ENCODE data around the gene CRISPLD2. TPM values are rescaled to one million over a fixed set of nuclear protein-coding genes. Genes with fewer than 3 reads are reported as not detected.

The CRISPLD2 gene, protein sequence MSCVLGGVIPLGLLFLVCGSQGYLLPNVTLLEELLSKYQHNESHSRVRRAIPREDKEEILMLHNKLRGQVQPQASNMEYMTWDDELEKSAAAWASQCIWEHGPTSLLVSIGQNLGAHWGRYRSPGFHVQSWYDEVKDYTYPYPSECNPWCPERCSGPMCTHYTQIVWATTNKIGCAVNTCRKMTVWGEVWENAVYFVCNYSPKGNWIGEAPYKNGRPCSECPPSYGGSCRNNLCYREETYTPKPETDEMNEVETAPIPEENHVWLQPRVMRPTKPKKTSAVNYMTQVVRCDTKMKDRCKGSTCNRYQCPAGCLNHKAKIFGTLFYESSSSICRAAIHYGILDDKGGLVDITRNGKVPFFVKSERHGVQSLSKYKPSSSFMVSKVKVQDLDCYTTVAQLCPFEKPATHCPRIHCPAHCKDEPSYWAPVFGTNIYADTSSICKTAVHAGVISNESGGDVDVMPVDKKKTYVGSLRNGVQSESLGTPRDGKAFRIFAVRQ
- total RNA-seq = 6.1 and 7.2 TPM in 2 replicates
- 0.53 TPM for polyA plus RNA-seq (2012)

DNA sequence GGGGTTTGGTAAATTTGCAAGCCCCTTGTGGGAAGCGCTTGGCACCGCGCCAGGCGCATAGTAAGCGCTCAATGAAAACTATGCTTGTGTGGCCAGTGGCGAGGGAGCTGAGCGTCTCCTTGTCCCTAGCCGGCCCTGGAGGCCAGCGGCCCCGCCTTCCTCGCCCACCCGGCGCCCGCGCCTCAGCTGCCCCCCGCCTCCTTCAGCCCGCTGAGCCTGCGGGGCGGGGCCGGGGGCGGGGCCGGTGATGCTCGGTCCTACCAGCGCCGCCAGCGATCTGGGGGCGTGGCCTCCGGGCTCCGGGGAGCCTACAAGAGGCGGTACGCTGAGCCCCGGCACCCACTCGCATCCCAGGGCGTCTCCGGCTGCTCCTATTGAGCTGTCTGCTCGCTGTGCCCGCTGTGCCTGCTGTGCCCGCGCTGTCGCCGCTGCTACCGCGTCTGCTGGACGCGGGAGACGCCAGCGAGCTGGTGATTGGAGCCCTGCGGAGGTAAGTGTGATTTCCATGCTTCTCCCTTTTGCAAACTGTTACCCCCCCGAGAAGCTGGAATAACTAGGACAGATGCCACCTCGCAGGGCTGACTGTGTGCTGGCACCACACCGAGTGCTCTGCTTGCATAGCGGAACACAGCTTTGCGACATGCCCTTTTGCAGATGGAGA, at the start of gene CRISPLD2:
TSS of gene CRISPLD2 (plus strand) at position 342 of the 661 bp plus-strand sequence. CDS start 18,511 bp downstream, outside the sequence.
- DNase-seq (ENCODE audit: low read depth) = peak; percentile 89

GRCh38 chr16:84773312-84773711, 46.5 kb upstream of the CRISPLD2 start:
- DNase-seq (ENCODE audit: low read depth) = no peak

DNA sequence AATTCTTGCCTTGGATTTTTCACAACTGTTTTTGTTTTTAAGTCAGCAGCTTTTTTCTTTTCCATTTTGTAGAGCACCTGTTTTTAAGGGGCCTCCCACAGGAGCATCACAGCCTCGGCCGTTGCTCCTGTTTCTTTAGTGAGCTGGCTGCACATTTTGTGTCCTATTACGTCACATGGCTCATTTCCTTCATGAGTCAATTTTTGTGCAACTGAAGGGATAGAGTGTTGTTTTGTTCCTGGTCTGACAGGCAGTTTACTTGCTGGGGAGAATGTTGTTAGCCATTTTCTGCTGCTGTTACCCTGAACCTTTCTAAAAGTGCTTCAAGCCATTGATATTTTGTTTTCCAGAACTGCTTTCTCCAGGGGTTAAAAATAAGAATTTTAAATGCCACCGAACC, 45.0 kb upstream of the CRISPLD2 start:
- DNase-seq (ENCODE audit: low read depth) = peak; percentile 69

GRCh38 chr16:84775262-84775810, 44.4 kb upstream of the CRISPLD2 start:
- DNase-seq (ENCODE audit: low read depth) = no peak

GRCh38 chr16:84777435-84777834, 42.4 kb upstream of the CRISPLD2 start:
- DNase-seq (ENCODE audit: low read depth) = no peak

DNA sequence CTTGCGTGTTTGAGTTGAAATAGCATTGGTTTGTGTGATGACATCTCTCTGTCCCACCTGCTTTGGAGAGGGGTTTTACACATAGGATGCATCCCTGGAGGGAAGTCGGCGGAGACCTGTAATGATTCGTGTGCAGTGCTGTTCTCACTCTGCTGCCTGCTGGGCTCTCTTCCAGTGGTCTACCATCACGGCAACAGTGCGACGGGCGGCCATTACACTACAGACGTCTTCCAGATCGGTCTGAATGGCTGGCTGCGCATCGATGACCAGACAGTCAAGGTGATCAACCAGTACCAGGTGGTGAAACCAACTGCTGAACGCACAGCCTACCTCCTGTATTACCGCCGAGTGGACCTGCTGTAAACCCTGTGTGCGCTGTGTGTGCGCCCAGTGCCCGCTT, 41.1 kb upstream of the CRISPLD2 start:
- DNase-seq (ENCODE audit: low read depth) = no peak

GRCh38 chr16:84780063-84780462, 39.7 kb upstream of the CRISPLD2 start:
- no peak for DNase-seq (ENCODE audit: low read depth)

- DNase-seq (ENCODE audit: low read depth) = no peak
Measured at GRCh38 chr16:84780544-84781376, 39.0 kb upstream of the CRISPLD2 start.

- no peak for DNase-seq (ENCODE audit: low read depth)
Measured at GRCh38 chr16:84782846-84783245, 36.9 kb upstream of the CRISPLD2 start.

DNA sequence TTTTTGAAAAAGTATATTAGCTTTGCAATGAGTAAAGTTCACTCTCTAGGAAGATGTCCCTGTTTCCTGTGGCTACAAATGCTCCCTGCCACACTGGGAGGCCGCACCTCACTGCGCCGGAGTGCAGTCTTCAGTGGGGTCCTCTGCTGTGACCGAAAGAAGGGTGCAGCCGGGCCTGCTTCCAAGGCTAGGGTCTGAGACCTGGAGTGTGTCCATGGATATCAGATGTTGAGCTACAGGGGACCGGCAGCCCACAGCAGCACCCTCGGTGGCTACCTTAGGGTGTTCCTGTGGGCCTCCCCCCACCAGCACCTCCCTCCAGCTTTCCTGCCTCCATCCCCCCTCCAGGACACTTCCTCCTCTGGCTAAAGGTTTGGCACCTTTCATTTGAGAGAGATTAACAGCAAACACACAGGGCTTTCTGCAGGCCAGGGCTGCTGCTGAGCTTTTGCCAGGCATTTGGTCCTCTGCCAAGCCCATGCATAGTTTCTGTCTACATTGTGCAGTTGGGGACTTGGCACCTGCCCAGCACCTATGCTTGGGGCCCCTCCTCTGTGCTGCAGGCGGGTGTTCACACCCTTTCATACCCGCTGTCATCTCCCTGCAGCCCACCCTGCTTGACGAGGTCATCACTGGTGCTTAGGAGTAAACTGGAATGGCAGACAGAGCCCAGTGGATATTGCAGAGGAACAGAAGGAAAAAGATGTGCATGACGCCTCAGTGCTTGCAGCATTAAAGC, 33.8 kb upstream of the CRISPLD2 start:
- no peak for DNase-seq (ENCODE audit: low read depth)

- DNase-seq (ENCODE audit: low read depth) = no peak
Measured at GRCh38 chr16:84786605-84787262, 33.1 kb upstream of the CRISPLD2 start.

DNA sequence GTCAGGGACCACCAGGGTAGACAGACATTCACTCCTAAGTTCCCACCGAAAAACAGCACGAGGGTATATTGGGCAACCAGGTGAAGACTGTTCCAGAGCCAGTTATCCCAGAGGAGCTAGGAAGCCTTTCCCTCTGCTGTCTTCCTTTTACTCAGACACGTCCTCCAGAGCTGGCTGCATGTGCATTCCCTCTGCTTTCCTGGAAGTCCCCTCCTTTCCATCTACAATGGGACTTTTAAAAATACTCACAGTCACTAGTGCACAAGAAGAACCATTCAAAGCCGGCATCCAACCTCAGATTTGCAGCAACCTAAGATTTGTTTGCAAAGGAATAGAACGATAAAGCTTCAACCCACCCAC, 32.5 kb upstream of the CRISPLD2 start:
- DNase-seq (ENCODE audit: low read depth) = no peak

- DNase-seq (ENCODE audit: low read depth) = no peak
Measured at GRCh38 chr16:84788920-84789391, 30.8 kb upstream of the CRISPLD2 start.

GRCh38 chr16:84789431-84789830, 30.4 kb upstream of the CRISPLD2 start:
- DNase-seq (ENCODE audit: low read depth) = no peak

DNA sequence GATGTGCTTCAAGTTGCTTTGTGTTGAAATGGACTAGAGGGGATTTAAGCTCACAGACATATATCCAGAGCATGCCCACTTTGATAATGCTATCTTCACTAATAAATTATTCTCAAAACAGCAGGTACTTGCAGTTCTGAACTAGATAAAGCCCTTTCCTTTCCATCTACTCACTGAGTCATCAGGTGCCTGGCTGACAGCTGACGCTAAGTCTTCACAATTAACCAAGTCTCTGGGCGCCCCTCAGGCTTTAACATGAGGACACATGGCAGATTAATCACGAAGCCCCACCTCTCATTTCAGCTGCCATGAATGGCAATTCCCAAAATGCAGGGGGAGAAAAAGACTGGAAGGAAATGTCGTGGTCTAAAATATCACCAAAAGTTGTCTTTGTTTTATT, 29.5 kb upstream of the CRISPLD2 start:
- DNase-seq (ENCODE audit: low read depth) = no peak

GRCh38 chr16:84791088-84791487, 28.7 kb upstream of the CRISPLD2 start:
- no peak for DNase-seq (ENCODE audit: low read depth)

GRCh38 chr16:84791501-84791900, 28.3 kb upstream of the CRISPLD2 start:
- DNase-seq (ENCODE audit: low read depth) = no peak

DNA sequence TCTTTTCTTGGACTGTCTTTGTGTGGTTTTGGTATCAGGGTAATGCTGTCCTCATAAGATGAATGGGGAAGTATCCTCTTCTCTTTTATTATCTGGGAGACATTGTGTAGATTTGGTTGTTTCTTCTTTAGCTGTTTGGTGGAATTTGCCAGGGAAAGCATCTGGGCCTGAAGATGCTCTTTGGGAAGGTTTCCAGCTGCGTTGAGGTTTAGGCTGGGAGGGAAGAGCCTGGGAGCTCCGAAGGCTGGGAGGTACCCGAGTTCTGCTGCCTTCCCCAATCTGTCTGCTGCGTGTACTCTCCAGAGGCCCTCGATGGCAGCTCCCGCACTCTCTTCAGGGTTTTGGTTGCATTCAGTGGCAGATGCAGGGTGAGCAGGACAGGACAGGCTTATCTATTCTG, 25.6 kb upstream of the CRISPLD2 start:
- DNase-seq (ENCODE audit: low read depth) = no peak

DNA sequence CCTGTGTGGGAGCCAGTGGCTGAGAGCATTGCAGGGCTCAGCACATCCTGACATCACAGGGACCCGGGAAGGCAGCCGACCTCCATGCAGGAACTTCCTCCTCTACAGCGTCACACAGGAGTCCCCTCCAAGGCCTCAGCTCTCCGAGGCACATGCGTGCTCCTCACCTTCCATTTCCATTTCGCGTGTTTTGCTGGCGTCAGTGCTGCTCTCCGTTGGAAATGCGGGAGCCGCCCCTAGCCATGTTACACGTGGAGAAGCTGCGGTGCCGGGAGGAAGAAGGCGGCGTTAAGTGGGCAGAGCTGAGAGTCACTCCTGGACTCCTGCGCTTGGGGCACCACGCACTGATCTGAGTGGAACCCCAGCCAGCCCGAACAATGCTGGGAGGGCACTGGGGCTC, 25.2 kb upstream of the CRISPLD2 start:
- no peak for DNase-seq (ENCODE audit: low read depth)
